GM04503 (cell line): Measurements from ENCODE around the gene NPLOC4.

Source experiments
- DNase-seq: peaks from one replicate; pipeline ENCODE4 v3.0.0-alpha.2; 2012; ENCODE audit warnings: low read depth

NPLOC4 gene

DNA sequence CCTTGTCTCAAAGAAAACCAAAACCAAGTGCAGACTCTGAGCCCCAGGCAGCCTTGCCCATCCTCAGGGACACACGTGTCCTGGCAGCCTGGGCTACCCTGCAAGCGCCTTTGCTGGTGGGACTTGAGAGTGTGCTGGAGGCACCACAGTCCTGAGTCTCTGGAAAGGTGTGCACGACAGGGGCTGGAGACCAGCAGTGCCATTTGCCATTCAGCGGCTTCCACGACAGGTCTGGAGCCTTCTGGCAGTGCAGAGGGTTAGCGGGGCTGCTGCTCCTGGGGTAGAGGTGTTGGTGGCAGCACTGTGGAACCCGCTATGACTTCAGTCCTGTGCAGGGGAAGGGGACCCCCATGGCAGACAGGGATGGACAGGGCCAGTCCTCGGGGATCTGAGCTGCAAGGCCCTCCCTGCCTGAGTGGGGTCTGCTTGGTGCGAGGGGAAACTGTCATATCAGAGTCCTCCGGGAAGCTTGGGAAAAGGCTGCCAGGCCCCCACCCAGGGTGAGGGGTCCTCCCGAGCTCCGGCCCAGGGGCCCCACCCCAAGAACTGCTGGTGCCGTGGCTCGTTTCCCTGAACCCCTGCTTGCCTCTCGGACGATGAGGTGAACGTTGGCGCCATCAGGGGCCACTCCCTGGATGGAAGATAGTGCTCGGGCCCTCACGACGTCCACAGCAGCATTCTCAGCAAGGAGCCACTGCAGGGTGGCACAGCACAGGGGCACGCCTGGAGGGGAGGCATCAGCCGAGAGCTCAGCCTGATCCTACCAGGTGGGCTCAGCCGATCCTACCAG lies 91.6 kb downstream of the NPLOC4 start:
- no peak for DNase-seq

DNA sequence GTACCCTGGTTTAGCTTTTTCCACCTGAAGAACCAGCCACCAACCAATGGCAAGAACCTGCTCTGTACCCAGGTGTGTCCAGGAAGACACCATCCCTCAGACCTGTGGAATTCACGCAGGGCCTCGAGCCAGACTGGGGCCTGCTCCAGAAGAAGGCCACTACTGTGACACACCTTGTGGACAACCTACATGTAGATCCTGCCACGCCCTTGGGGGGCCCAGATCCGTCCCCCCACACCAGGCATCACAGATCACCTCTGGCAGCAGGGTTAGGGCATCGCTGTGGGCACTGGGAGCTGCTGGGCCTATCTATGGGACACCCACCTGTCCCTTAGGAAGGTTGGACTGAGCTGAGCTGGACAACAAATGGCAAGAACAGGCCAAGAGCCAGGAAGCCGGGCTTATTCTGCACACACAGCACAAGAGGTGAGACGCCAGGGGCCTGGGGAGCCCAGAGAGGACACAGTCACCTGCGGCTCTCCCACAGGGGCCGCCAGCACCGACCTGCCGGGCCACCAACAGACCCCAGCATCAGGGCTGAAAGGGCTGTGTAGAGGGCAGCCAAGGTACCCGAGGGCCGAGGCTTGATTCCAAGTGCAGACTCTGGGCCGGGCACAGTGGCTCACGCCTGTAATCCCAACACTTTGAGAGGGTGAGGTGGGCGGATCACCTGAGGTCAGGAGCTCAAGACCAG lies 92.5 kb downstream of the NPLOC4 start:
- no peak for DNase-seq

DNA sequence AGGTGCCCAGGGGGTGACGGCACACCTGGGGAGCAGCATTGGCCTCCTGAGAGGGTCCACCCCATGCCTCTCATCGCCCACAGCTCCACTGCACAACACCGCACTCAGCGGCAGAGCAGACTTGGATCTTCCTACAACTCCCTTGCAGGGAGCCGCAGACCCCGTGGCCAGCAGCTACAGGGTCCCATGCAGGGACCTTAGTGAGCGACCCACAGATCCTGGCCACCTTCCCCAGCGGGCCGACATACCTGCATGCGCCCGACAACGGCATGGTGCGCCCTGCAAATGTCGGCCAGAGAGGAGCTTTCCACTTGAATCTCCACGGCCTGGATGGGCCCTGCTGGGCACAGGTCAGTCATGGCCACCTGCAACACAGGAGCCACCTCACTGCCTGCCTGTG lies 93.2 kb downstream of the NPLOC4 start:
- no peak for DNase-seq

DNA sequence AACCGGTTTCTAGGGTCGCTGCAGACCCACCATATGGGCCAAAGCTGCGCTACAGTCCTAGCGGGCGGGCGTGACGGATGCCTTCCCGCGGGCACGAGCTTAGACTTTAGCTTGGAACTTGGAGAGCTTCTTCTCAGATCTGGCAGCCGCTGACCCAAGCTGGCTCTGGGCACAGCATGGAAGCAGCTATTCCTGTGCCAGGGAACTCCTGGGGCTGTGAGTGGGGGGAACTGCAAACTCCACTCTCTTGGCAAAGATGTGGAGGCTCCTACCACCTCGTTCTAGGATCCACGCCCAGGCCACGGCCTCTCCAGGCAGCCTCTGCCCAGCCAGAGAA lies 93.6 kb downstream of the NPLOC4 start:
- no peak for DNase-seq

GRCh38 chr17:81542431-81543338 lies 94.2 kb downstream of the NPLOC4 start:
- no peak for DNase-seq

DNA sequence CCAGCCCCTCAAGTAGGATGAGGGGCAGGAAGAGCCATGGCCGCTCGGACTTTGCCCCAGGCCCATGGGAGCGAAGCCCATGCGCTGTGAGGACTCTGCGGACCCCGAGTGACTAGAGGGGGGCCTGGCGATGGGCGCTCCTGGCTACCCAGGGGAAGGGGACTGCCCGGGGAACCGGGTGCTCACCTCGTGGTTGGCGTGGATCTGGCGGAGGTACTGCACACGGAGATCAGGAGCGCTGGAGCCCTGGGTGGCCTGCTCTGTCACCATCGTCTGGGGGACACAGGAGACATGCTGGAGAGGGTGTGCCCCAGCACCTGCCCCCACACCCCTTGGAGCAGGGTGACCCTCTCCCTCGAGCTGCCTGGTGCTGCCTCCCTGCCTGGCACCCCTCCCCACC lies 95.8 kb downstream of the NPLOC4 start:
- DNase-seq, result no peak

DNA sequence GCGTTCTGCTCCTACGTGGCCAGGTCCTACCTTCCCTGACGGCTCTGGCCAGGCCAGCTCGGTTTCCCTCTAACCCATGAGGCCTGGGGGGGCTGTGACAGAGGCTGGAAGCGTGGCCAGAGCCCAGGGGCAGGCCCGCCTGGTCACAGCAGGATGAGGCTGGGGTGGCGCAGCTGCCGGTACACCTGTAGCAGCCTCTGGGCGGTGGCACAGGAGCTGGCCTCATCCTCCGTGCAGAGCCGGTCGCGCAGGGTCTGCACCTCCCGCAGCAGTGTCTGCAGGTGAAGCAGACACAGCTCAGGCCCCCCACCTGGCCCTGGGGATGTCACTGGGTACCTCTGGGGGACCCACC lies 96.3 kb downstream of the NPLOC4 start:
- no peak for DNase-seq

GRCh38 chr17:81539961-81540675 lies 96.8 kb downstream of the NPLOC4 start:
- no peak for DNase-seq

- no peak for DNase-seq
Observed at GRCh38 chr17:81539571-81539900, 97.4 kb downstream of the NPLOC4 start.

GRCh38 chr17:81538651-81539570 lies 98.0 kb downstream of the NPLOC4 start:
- DNase-seq, result no peak

- no peak for DNase-seq
Observed at GRCh38 chr17:81537856-81538555, 98.9 kb downstream of the NPLOC4 start.

DNA sequence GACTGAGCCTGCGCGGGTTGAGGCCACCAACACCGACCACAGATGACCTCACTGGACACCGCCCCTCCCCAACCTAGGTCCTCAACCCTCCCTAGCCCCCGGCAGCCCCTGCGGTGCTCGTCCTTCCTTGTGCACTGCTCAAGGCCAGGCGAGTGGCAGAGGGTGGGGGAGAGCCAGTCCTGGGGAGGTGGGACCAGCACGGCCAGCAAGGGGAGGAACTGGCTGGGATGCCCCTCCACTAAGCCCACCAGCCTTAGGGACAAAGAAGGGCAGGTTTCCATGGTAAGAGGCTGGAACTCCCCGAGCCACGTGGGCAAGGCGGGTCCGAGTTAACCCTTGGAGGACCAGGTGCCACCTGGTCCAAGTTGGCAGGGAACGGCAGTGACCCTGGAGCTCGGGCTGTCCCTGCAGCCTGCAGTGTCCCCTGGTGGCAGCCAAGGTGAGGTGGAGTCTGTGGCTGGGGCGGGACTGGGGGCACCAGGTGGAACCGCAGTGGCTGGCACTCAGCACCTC lies 99.5 kb downstream of the NPLOC4 start:
- DNase-seq, result no peak

GRCh38 chr17:81536299-81537290 lies 100.3 kb downstream of the NPLOC4 start:
- no peak for DNase-seq

GRCh38 chr17:81535480-81536298 lies 101.2 kb downstream of the NPLOC4 start:
- no peak for DNase-seq

DNA sequence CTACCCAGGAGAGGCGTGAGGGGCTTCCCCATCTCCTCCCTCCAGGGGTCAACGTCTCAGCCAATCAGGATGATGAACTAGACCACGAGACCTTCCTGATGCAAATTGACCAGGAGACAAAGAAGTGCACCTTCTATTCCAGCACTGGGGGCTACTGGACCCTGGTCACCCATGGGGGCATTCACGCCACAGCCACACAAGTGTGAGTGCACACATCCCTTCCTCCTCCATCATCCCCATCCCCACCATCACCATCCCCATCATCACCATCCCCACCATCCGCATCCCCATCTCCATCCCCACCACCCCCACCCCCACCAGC lies 101.9 kb downstream of the NPLOC4 start:
- no peak for DNase-seq

DNA sequence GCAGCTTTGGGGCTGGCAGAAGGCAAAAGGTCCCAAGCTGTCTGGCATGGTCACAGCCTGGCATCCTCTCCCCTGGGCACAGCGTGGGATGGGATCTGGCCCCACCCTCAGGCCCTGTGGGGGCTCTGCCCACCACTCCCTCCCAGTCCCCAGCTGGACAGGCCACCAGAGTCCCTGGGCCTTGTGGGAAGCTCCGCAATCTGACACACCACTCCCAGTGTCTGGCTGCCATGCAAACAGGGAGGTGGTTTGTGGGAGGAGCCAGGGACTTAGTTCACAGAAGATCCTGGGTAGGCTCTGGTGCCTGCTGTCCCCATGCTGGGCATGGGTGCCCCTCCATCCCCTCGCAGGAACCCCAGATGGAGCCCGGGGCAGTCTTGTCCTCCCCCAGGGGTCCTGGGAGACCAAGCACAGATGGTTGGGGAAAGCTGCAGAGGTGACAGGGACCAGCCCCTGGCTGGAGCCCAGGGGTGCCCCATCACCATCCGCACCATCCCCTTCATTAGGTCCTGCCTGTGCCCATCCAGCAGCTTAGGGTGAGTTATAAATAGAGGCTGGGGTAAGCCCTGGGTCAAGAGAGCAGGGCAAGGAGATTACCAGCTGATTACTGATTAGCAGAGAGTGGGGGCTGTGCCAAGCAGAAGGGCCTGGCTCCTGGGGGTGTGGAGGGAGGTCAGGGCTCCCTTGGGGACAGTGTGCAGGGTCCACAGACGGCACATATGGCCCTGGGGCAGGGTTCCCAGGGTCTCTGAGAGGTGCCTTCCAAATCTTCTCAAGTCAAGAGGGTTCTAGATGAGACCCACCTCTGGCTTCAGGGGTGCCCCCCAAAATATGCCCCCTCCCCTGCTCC lies 102.5 kb downstream of the NPLOC4 start:
- DNase-seq, result no peak

GRCh38 chr17:81533339-81534141 lies 103.4 kb downstream of the NPLOC4 start:
- DNase-seq, result no peak
